Right atrium auricular region (tissue), 2 donors: ENCODE results near the gene CHD6. TPM values are rescaled to one million over a fixed set of nuclear protein-coding genes. Genes with fewer than 3 reads are reported as not detected.

ENCODE experiments used
- DNase-seq: peaks from one replicate; pipeline ENCODE4 v3.0.0-alpha.2; 2019; ENCODE audit warnings: low spot score
- H3K27ac ChIP-seq, 2 donors: fragments of 200-600 bp; sonication (generic); 1 replicate in 1 of 2; 2 replicates in 1 of 2; pipeline ENCODE4 v1.5.1; 2016 to 2019
- H3K27me3 ChIP-seq, 2 donors: fragments of 200-600 bp; sonication (generic); one replicate each; pipeline versions ENCODE4 v1.5.1 to v1.6.0; 2017 to 2019
- H3K36me3 ChIP-seq: fragments of 200-600 bp; sonication (generic); one replicate; pipeline ENCODE4 v1.5.1; 2016
- H3K4me1 ChIP-seq, 2 donors: fragments of 200-600 bp; sonication (generic); one replicate each; pipeline versions ENCODE4 v1.5.1 to v1.6.0; 2017 to 2019
- H3K4me3 ChIP-seq, 2 donors: fragments of 200-600 bp; sonication (generic); 1 replicate in 1 of 2; 2 replicates in 1 of 2; pipeline ENCODE4 v1.5.1; 2017 to 2019; ENCODE audit warnings: mild to moderate bottlenecking in 1 of 2, moderate library complexity in 1 of 2
- H3K9me3 ChIP-seq, 2 donors: fragments of 200-600 bp; sonication (generic); one replicate each; pipeline ENCODE4 v1.5.1; 2019
- total RNA-seq, 2 donors: library from RNA; depleted of rRNA; stranded (reverse); fragments of >200 nt; gene quantifications; one replicate each; pipeline ENCODE4 v1.1.0, GENCODE V29; 2016
- TF ChIP-seq, protein P1 (sequence below), 2 donors: fragments of 200-600 bp; sonication (generic); IDR thresholded peaks; one replicate each; pipeline ENCODE4 v1.5.1; 2019; ENCODE audit warnings: antibody characterized with exemption in 2 of 2

The CHD6 gene
- total RNA-seq, 2 donors from 2014 or later: 22.2 to 27.4 TPM

DNA sequence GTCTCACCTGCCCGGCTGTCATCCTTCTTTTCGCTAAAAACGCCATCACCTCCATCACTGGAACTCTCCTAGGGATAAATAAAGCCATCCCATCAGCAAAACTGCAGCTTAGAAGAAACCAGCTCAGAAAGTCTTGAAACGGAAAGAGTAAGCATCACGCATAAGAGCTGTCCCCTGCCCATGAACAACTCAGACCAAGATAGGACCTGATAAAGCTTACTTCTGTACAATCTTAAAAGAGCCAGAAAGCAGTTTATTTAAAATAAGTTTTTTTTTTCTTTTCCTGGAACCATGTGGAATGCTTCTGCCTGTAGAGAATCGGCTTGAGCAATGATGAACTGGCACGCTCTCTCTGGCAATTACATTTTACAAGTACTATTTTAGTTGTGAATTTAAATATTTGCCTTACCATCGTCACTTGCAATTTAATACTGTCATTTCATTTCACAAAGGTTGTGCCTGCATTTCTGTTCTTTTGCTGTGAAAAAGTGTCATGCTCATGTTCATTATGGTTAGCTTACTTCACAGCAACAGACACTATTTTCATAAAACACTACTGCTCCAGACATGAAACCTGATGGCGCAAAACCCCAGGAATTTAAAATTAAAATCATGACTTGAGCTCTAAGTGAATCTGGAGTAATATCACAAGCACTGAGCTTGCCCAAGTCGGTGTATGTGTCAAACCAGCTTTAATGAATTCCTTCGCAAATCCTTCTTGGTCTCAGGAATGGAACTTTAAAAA, 191.9 kb downstream of the CHD6 start:
- Histone ChIP-seq H3K9me3 (no peaks in the 10 kb centered on the region), H3K4me1 (peaks cover 0 to 29% of the 10 kb centered on the region in 2 donors), H3K27me3 (no peaks in the 10 kb centered on the region), H3K4me3 (no peak overlapping the region), H3K36me3 (peaks cover 47% of the 10 kb centered on the region), H3K27ac (no peak overlapping the region)
- no peak for DNase-seq
- TF ChIP-seq, protein P1, sequence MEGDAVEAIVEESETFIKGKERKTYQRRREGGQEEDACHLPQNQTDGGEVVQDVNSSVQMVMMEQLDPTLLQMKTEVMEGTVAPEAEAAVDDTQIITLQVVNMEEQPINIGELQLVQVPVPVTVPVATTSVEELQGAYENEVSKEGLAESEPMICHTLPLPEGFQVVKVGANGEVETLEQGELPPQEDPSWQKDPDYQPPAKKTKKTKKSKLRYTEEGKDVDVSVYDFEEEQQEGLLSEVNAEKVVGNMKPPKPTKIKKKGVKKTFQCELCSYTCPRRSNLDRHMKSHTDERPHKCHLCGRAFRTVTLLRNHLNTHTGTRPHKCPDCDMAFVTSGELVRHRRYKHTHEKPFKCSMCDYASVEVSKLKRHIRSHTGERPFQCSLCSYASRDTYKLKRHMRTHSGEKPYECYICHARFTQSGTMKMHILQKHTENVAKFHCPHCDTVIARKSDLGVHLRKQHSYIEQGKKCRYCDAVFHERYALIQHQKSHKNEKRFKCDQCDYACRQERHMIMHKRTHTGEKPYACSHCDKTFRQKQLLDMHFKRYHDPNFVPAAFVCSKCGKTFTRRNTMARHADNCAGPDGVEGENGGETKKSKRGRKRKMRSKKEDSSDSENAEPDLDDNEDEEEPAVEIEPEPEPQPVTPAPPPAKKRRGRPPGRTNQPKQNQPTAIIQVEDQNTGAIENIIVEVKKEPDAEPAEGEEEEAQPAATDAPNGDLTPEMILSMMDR (IDR thresholded peaks at IDR 0.05): no peak

- Histone ChIP-seq H3K4me3 (no peak overlapping the region), H3K27me3 (no peaks in the 10 kb centered on the region), H3K9me3 (no peaks in the 10 kb centered on the region), H3K4me1 (peaks cover 0 to 29% of the 10 kb centered on the region in 2 donors), H3K27ac (peak overlapping the region in 1 of 2 donors; percentile 12), H3K36me3 (peaks cover 57% of the 10 kb centered on the region)
- TF ChIP-seq, protein P1 (IDR thresholded peaks at IDR 0.05): no peak
- DNase-seq: no peak
Measured at GRCh38 chr20:41425180-41425884, 192.8 kb downstream of the CHD6 start.

- TF ChIP-seq, protein P1 (IDR thresholded peaks at IDR 0.05): no peak
- Histone ChIP-seq H3K4me1 (peaks cover 0 to 29% of the 10 kb centered on the region in 2 donors), H3K36me3 (peaks cover 61% of the 10 kb centered on the region), H3K27me3 (no peaks in the 10 kb centered on the region), H3K9me3 (no peaks in the 10 kb centered on the region), H3K27ac (peak overlapping the region in 1 of 2 donors; percentile 12), H3K4me3 (no peak overlapping the region)
- DNase-seq: no peak
Measured at GRCh38 chr20:41424546-41424945, 193.6 kb downstream of the CHD6 start.

DNA sequence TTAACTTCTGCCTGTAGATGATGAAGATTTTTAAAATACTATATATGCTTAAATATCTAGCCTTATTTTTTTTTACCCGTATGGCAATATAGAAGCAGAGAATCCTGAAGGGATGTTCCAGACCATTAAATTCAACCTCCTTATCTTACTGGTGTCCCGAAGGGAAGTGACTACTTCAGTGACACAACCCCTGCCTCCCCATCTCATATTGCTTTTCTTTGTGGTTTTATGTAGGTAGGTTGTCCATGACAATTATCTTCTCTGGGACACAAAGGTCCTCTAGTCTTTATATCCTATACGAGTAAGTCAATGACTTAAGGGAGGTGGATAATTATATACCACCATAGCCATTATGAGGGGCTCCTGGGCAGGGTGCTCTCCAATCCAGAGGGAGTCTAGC, 194.2 kb downstream of the CHD6 start:
- Histone ChIP-seq H3K27ac (no peak overlapping the region), H3K4me1 (peaks cover 0 to 29% of the 10 kb centered on the region in 2 donors), H3K9me3 (no peaks in the 10 kb centered on the region), H3K4me3 (no peak overlapping the region), H3K36me3 (peaks cover 62% of the 10 kb centered on the region), H3K27me3 (no peaks in the 10 kb centered on the region)
- DNase-seq: no peak
- TF ChIP-seq, protein P1 (IDR thresholded peaks at IDR 0.05): no peak

GRCh38 chr20:41422953-41423352, 195.2 kb downstream of the CHD6 start:
- H3K4me1 ChIP-seq: peaks cover 0 to 33% of the 10 kb centered on the region in 2 donors
- H3K9me3 ChIP-seq: no peaks in the 10 kb centered on the region
- no peak for DNase-seq
- H3K27me3 ChIP-seq: no peaks in the 10 kb centered on the region
- TF ChIP-seq, protein P1 (IDR thresholded peaks at IDR 0.05): no peak
- H3K4me3 ChIP-seq: no peak overlapping the region
- H3K36me3 ChIP-seq: peaks cover 58% of the 10 kb centered on the region
- H3K27ac ChIP-seq: no peak overlapping the region
